HEK293T (cell line): Measurements from ENCODE around the gene SLAMF9.

Experiments
- CTCF ChIA-PET: fragments of 350-600 bp; formaldehyde crosslinking; extraction: SDS; loops from one replicate; lab custom pipeline; 2021; ENCODE audit warnings: antibody characterized with exemption, inconsistent platforms; lab: Yijun Ruan, JAX
- POLR2A ChIA-PET: fragments of 350-600 bp; formaldehyde crosslinking; extraction: SDS; loops from one replicate; lab custom pipeline; 2020; ENCODE audit warnings: antibody characterized with exemption, inconsistent platforms; lab: Yijun Ruan, JAX
- DNase-seq: peaks from one replicate; pipeline ENCODE4 v3.0.0; 2012; ENCODE audit warnings: mixed read lengths; ENCODE audit errors: extremely low spot score
- ARNT ChIP-seq: fragments of 450-650 bp; IDR thresholded peaks from 2 replicates; pipeline ENCODE4 v1.6.1; 2017; ENCODE audit warnings: mild to moderate bottlenecking
- BHLHE40 ChIP-seq: fragments of 450-650 bp; IDR thresholded peaks from 2 replicates; pipeline ENCODE4 v1.6.1; 2016; ENCODE audit warnings: mild to moderate bottlenecking, moderate library complexity, borderline replicate concordance
- CTBP1 ChIP-seq: fragments of 450-650 bp; IDR thresholded peaks from 2 replicates; pipeline ENCODE4 v1.6.1; 2016; ENCODE audit warnings: borderline replicate concordance
- ELF4 ChIP-seq: fragments of 450-650 bp; IDR thresholded peaks from 2 replicates; pipeline ENCODE4 v1.6.1; 2017; ENCODE audit warnings: antibody characterized with exemption
- FOXA1 ChIP-seq: fragments of 450-650 bp; IDR thresholded peaks from 2 replicates; pipeline ENCODE4 v1.6.1; 2016; ENCODE audit warnings: mild to moderate bottlenecking
- FOXK2 ChIP-seq: fragments of 450-650 bp; IDR thresholded peaks from 2 replicates; pipeline ENCODE4 v1.6.1; 2016; ENCODE audit warnings: mild to moderate bottlenecking
- FOXM1 ChIP-seq: fragments of 450-650 bp; IDR thresholded peaks from 2 replicates; pipeline ENCODE4 v1.6.1; 2017; ENCODE audit warnings: mild to moderate bottlenecking, borderline replicate concordance
- HDGF ChIP-seq: fragments of 450-650 bp; IDR thresholded peaks from 2 replicates; pipeline ENCODE4 v1.6.1; 2017; ENCODE audit warnings: antibody characterized with exemption, borderline replicate concordance
- L3MBTL2 ChIP-seq: fragments of 450-650 bp; conservative IDR thresholded peaks from 2 replicates; pipeline ENCODE4 v1.6.1; 2016; ENCODE audit warnings: mild to moderate bottlenecking
- LEF1 ChIP-seq: fragments of 450-650 bp; IDR thresholded peaks from 2 replicates; pipeline ENCODE4 v1.6.1; 2017; ENCODE audit warnings: mild to moderate bottlenecking, borderline replicate concordance
- NFRKB ChIP-seq: fragments of 450-650 bp; IDR thresholded peaks from 2 replicates; pipeline ENCODE4 v1.6.1; 2016; ENCODE audit warnings: mild to moderate bottlenecking, moderate library complexity
- PKNOX1 ChIP-seq: fragments of 450-650 bp; IDR thresholded peaks from 2 replicates; pipeline ENCODE4 v1.6.1; 2016
- SP1 ChIP-seq: fragments of 450-650 bp; IDR thresholded peaks from 2 replicates; pipeline ENCODE4 v1.6.1; 2017
- SUZ12 ChIP-seq: fragments of 450-650 bp; IDR thresholded peaks from 2 replicates; pipeline ENCODE4 v1.6.1; 2016; ENCODE audit warnings: mild to moderate bottlenecking
- TARDBP ChIP-seq: fragments of 450-650 bp; IDR thresholded peaks from 2 replicates; pipeline ENCODE4 v1.6.1; 2016
- ZNF384 ChIP-seq: fragments of 450-650 bp; IDR thresholded peaks from 2 replicates; pipeline ENCODE4 v1.6.1; 2016

The SLAMF9 gene

DNA sequence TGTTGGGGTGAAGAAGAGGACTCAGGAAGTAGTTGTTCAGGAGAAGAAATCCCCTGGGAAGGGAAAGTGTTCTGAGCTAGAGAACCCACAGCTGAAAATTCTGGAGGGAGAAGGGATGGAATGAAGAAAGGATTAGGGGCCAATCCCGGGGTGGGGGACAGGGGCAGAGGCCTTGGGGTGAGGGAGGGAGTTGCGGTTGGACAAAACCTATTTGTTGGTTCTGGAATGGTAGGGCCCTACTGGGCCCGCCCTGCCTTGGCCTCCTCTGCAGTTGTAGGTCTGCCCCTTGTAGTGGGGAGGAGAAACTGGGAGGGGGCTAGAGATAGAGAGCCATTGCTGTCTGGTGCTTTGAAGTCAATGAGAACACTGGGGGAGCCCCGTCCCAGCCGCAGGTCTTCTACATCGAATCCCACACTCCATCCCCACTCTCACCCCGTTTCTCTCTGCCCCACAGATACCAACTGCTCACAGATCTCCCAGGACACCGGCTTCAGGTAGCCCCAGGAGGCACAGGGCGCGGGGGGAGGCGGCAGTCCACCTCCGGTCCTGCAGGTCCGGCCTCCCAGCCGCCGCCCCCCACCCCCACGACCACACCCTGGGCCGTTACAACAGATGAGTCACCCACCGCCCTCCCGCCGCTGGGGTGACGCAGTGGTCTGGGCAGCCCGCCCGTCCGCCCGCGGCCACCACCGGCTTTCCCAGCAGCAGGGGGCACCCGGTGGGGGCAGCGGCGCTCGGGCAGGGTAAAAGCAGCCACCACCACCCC, 29.8 kb downstream of the SLAMF9 start:
- DNase-seq: peak; percentile 79
- POLR2A ChIA-PET: interaction anchor here (1.4 to 3.7 kb wide), 9 partner anchors 8 to 83 kb away, joined by 5 to 24 read pairs (median 7); partner anchors contain the start of gene IGSF9
- CTCF ChIA-PET: interaction anchor here (0.9 kb wide), 1 partner anchor 84 kb away, joined by 4 read pairs; no protein-coding TSS in a partner anchor
- TF ChIP-seq TARDBP: no peak
- TF ChIP-seq NFRKB: no peak
- no peak for TF ChIP-seq PKNOX1
- peak; percentile 64; the same call in 1 of the 2 replicates for TF ChIP-seq CTBP1
- no peak for TF ChIP-seq BHLHE40
- no peak for TF ChIP-seq FOXK2
- peak; percentile 34; the same call in 1 of the 2 replicates for TF ChIP-seq FOXM1
- no peak for TF ChIP-seq HDGF
- TF ChIP-seq ARNT: no peak
- TF ChIP-seq SUZ12: no peak
- TF ChIP-seq FOXA1: no peak
- no peak for TF ChIP-seq SP1
- TF ChIP-seq L3MBTL2: no peak
- TF ChIP-seq ELF4: no peak
- TF ChIP-seq ZNF384: no peak

GRCh38 chr1:159923203-159924024, 30.6 kb downstream of the SLAMF9 start:
- DNase-seq: peak; percentile 54
- ChIA-PET POLR2A (interaction anchor here (1.7 to 3.7 kb wide), 6 partner anchors 7 to 45 kb away, joined by 5 to 24 read pairs (median 8); partner anchors contain the start of gene IGSF9), CTCF (interaction anchor here (0.6 kb wide), 1 partner anchor 245 kb away, joined by 9 read pairs; no protein-coding TSS in a partner anchor)
- no peak for TF ChIP-seq TARDBP
- TF ChIP-seq FOXK2: no peak
- TF ChIP-seq FOXA1: no peak
- no peak for TF ChIP-seq ZNF384
- no peak for TF ChIP-seq LEF1
- TF ChIP-seq FOXM1: no peak
- TF ChIP-seq SUZ12: no peak
- no peak for TF ChIP-seq ELF4
- no peak for TF ChIP-seq PKNOX1
- no peak for TF ChIP-seq BHLHE40
- TF ChIP-seq CTBP1: no peak
- no peak for TF ChIP-seq NFRKB
- TF ChIP-seq ARNT: no peak
- TF ChIP-seq L3MBTL2: no peak
- no peak for TF ChIP-seq SP1
- TF ChIP-seq HDGF: no peak

GRCh38 chr1:159922511-159923202, 31.4 kb downstream of the SLAMF9 start:
- no peak for DNase-seq
- TF ChIP-seq ZNF384 (no peak), BHLHE40 (no peak), TARDBP (no peak), SP1 (no peak), SUZ12 (no peak), PKNOX1 (no peak), L3MBTL2 (no peak), LEF1 (no peak), ELF4 (no peak), NFRKB (no peak), FOXM1 (no peak), ARNT (no peak), HDGF (no peak)
- POLR2A ChIA-PET: interaction anchor here (3.7 kb wide), 1 partner anchor 7 kb away, joined by 24 read pairs; no protein-coding TSS in a partner anchor

DNA sequence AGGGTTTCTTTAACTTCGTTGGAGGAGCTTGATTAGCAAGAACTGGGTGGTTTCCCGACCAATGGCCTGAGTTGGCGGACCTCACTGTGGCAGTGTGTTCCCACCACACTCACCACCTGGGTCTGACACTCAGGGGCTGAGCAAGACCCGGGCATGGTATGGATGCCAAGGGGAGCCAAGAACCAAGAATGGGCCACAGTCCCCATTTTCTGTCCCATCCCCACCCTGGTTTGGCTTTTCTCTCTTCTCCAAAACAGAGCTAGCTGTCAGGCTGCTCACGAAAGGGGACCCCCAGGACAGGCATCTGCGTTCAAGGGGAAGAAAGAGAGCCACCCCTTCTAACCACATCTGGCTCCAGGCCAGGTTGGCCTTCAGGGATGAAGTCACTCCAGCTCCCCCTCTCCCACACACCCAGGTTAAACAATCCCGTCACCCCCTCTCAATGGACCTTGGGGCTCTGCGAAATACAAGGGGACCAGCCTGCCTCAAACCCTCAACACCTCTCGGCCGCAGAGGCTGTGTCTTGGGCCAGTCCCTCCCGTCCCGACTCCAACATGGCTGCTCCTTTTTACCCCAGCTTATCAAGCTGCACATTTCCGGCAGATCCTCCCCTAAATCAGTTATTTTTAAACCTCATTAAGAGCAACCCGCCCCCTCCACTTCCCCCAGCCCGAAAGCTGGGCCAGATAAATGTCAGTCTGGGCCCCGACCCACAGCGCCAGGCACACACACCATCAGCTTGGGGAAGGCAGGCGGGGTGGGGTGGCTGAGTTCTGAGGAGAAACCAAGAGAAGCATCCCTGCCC, 32.1 kb downstream of the SLAMF9 start:
- POLR2A ChIA-PET: no interaction called here
- TF ChIP-seq CTBP1: no peak
- no peak for TF ChIP-seq ZNF384
- TF ChIP-seq PKNOX1: no peak
- no peak for TF ChIP-seq SP1
- no peak for TF ChIP-seq ARNT
- TF ChIP-seq FOXK2: no peak
- no peak for TF ChIP-seq BHLHE40
- TF ChIP-seq TARDBP: no peak
- TF ChIP-seq LEF1: no peak
- no peak for TF ChIP-seq L3MBTL2
- CTCF ChIA-PET: interaction anchor here (0.6 kb wide), 1 partner anchor 84 kb away, joined by 4 read pairs; no protein-coding TSS in a partner anchor
- DNase-seq: no peak

More at GRCh38 chr1:159922511-159923202, 31.4 kb downstream of the SLAMF9 start:
- CTCF ChIA-PET: interaction anchor here (0.6 kb wide), 1 partner anchor 246 kb away, joined by 9 read pairs; no protein-coding TSS in a partner anchor
